H1 (cell line): ENCODE data around the gene KCNA4. TPM values are rescaled to one million over a fixed set of nuclear protein-coding genes. Genes with fewer than 3 reads are reported as not detected.

Source experiments
- BACH1 ChIP-seq: IDR thresholded peaks from 2 replicates; pipeline ENCODE4 v1.6.1; 2012; ENCODE audit warnings: low read length, improper control_type of control experiment
- EGR1 ChIP-seq: IDR thresholded peaks from 2 replicates; pipeline ENCODE4 v1.6.1; 2011; ENCODE audit warnings: low read depth, low read length, borderline replicate concordance
- FOSL1 ChIP-seq: IDR thresholded peaks from 2 replicates; pipeline ENCODE4 v1.6.1; 2011; ENCODE audit warnings: mild to moderate bottlenecking, low read depth, low read length, moderate library complexity; ENCODE audit not compliant: insufficient read depth
- HDAC2 ChIP-seq, 2 experiments: fragments of 300-600 bp in 1 of 2; sonication (generic) in 1 of 2; IDR thresholded peaks; 2 replicates each; pipeline ENCODE4 v1.6.1; 2011 to 2012; ENCODE audit warnings: low read depth in 2 of 2, low read length in 2 of 2, mild to moderate bottlenecking in 2 of 2, moderate library complexity in 2 of 2, borderline replicate concordance in 1 of 2, inconsistent platforms in 1 of 2
- HDAC6 ChIP-seq: IDR thresholded peaks from one replicate; pipeline ENCODE4 v1.7.1; 2012; ENCODE audit warnings: low read depth, mild to moderate bottlenecking, inconsistent platforms, low read length, moderate library complexity
- POLR2AphosphoS5 ChIP-seq: IDR thresholded peaks from 2 replicates; pipeline ENCODE4 v1.6.1; 2011; ENCODE audit warnings: low read depth, low read length
- SIX5 ChIP-seq: IDR thresholded peaks from 2 replicates; pipeline ENCODE4 v1.6.1; 2011; ENCODE audit warnings: mild to moderate bottlenecking, low read depth, low read length
- TCF12 ChIP-seq: IDR thresholded peaks from 2 replicates; pipeline ENCODE4 v1.6.1; 2011; ENCODE audit warnings: low read depth, mild to moderate bottlenecking, low read length
- YY1 ChIP-seq: IDR thresholded peaks from 2 replicates; pipeline ENCODE4 v1.6.1; 2011; ENCODE audit warnings: low read depth, mild to moderate bottlenecking, low read length
- polyA plus RNA-seq, 7 experiments: library from polyadenylated mRNA; depleted of rRNA in 3 of 7; stranded (reverse) in 5 of 7; unstranded in 2 of 7; fragments of >200 nt in 5 of 7; fragments of 200-250 nt in 2 of 7; gene quantifications; 1 replicate in 5 of 7; 2 replicates in 1 of 7; 4 replicates in 1 of 7; pipeline versions ENCODE4 v1.2.1 to v1.2.3, GENCODE V29; 2011 to 2013; ENCODE audit warnings: missing spikeins in 2 of 7, mixed read lengths in 2 of 7
- total RNA-seq: library from RNA; stranded (reverse); fragmentation: NEBNext Ultra II Directional; extraction: Animal tissue kit (Norgen Biotek cat#: 25700); gene quantifications from 2 replicates; pipeline ENCODE4 v1.2.1, GENCODE V29; 2021
- TF ChIP-seq, protein P1 (sequence below): fragments of 300-600 bp; sonication (generic); IDR thresholded peaks from 2 replicates; pipeline ENCODE4 v1.7.1; 2012; ENCODE audit warnings: low read length, moderate library complexity, mild to moderate bottlenecking, inconsistent platforms; ENCODE audit not compliant: insufficient replicate concordance
- TF ChIP-seq, protein P2 (sequence below): IDR thresholded peaks from 2 replicates; pipeline ENCODE4 v1.6.1; 2011; ENCODE audit warnings: low read depth, mild to moderate bottlenecking, low read length; ENCODE audit not compliant: insufficient read depth

Gene KCNA4
- total and polyA plus RNA-seq, 2 of the 8 experiments (the other 6 are each of a cell fraction or from before 2014, with no cell fraction given) = not detected

DNA sequence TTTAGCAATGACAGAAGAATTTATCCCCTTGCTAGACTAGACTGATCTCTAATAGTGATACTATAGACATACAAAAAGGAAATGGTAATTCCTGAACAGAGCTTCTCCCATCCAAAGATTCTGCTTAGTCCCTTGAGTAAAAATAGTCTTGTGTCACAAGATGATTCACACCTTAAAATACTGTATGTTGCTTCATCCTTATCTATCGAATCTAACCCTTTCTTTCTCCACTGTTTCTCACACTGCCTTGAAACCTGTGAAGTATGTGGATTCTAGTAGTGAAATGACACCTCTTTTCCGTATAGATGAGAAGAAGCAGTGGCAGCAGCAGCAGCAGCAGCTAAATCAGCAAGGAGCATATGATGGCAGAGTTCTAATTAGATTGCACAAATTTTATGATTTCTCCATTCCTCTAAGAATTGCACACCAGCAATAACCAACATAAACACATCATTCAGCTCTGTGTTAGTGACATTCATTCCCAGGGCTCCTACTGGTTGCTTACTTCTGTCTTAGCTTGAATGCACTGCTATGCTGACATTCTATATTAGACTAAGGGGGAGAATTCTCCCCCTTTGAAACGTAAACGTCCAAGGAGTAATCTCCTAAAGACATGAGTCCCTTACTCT lies 14.6 kb downstream of the KCNA4 start (continued):
- TF ChIP-seq, protein P1, sequence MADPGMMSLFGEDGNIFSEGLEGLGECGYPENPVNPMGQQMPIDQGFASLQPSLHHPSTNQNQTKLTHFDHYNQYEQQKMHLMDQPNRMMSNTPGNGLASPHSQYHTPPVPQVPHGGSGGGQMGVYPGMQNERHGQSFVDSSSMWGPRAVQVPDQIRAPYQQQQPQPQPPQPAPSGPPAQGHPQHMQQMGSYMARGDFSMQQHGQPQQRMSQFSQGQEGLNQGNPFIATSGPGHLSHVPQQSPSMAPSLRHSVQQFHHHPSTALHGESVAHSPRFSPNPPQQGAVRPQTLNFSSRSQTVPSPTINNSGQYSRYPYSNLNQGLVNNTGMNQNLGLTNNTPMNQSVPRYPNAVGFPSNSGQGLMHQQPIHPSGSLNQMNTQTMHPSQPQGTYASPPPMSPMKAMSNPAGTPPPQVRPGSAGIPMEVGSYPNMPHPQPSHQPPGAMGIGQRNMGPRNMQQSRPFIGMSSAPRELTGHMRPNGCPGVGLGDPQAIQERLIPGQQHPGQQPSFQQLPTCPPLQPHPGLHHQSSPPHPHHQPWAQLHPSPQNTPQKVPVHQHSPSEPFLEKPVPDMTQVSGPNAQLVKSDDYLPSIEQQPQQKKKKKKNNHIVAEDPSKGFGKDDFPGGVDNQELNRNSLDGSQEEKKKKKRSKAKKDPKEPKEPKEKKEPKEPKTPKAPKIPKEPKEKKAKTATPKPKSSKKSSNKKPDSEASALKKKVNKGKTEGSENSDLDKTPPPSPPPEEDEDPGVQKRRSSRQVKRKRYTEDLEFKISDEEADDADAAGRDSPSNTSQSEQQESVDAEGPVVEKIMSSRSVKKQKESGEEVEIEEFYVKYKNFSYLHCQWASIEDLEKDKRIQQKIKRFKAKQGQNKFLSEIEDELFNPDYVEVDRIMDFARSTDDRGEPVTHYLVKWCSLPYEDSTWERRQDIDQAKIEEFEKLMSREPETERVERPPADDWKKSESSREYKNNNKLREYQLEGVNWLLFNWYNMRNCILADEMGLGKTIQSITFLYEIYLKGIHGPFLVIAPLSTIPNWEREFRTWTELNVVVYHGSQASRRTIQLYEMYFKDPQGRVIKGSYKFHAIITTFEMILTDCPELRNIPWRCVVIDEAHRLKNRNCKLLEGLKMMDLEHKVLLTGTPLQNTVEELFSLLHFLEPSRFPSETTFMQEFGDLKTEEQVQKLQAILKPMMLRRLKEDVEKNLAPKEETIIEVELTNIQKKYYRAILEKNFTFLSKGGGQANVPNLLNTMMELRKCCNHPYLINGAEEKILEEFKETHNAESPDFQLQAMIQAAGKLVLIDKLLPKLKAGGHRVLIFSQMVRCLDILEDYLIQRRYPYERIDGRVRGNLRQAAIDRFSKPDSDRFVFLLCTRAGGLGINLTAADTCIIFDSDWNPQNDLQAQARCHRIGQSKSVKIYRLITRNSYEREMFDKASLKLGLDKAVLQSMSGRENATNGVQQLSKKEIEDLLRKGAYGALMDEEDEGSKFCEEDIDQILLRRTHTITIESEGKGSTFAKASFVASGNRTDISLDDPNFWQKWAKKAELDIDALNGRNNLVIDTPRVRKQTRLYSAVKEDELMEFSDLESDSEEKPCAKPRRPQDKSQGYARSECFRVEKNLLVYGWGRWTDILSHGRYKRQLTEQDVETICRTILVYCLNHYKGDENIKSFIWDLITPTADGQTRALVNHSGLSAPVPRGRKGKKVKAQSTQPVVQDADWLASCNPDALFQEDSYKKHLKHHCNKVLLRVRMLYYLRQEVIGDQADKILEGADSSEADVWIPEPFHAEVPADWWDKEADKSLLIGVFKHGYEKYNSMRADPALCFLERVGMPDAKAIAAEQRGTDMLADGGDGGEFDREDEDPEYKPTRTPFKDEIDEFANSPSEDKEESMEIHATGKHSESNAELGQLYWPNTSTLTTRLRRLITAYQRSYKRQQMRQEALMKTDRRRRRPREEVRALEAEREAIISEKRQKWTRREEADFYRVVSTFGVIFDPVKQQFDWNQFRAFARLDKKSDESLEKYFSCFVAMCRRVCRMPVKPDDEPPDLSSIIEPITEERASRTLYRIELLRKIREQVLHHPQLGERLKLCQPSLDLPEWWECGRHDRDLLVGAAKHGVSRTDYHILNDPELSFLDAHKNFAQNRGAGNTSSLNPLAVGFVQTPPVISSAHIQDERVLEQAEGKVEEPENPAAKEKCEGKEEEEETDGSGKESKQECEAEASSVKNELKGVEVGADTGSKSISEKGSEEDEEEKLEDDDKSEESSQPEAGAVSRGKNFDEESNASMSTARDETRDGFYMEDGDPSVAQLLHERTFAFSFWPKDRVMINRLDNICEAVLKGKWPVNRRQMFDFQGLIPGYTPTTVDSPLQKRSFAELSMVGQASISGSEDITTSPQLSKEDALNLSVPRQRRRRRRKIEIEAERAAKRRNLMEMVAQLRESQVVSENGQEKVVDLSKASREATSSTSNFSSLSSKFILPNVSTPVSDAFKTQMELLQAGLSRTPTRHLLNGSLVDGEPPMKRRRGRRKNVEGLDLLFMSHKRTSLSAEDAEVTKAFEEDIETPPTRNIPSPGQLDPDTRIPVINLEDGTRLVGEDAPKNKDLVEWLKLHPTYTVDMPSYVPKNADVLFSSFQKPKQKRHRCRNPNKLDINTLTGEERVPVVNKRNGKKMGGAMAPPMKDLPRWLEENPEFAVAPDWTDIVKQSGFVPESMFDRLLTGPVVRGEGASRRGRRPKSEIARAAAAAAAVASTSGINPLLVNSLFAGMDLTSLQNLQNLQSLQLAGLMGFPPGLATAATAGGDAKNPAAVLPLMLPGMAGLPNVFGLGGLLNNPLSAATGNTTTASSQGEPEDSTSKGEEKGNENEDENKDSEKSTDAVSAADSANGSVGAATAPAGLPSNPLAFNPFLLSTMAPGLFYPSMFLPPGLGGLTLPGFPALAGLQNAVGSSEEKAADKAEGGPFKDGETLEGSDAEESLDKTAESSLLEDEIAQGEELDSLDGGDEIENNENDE = no peak
- TF ChIP-seq EGR1 = no peak
- TF ChIP-seq BACH1 = no peak
- TF ChIP-seq YY1 = no peak
- TF ChIP-seq HDAC6 = no peak
- TF ChIP-seq, protein P2, sequence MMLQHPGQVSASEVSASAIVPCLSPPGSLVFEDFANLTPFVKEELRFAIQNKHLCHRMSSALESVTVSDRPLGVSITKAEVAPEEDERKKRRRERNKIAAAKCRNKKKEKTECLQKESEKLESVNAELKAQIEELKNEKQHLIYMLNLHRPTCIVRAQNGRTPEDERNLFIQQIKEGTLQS = no peak
- TF ChIP-seq HDAC2 (IDR thresholded peaks at IDR 0.05; ENCODE audit: borderline replicate concordance in 1 of 2, low read depth in 2 of 2, low read length in 2 of 2) = no peak
- TF ChIP-seq TCF12 = no peak
- TF ChIP-seq FOSL1 = no peak
- no peak for TF ChIP-seq POLR2AphosphoS5
- no peak for TF ChIP-seq SIX5
